NCI-H187 (cell line): Measurements from ENCODE around the gene SLC25A13.
A peak's percentile ranks its signal among the peaks of the same experiment; 100 is the strongest.

Source experiments
- DNase-seq, 2 experiments: peaks; one replicate each; lab custom pipeline; 2025; lab: John Stamatoyannopoulos, UW

The SLC25A13 gene

GRCh38 chr7:96322847-96323461 lies 1.1 kb upstream of the SLC25A13 start:
- DNase-seq, result no peak

- DNase-seq, result no peak
These were observed 436 bp upstream of the SLC25A13 start for GRCh38 chr7:96322373-96322695.

GRCh38 chr7:96321031-96321657 lies 754 bp downstream of the SLC25A13 start:
- peak; percentile 35 to 56 for DNase-seq

GRCh38 chr7:96320442-96320841 lies 1.5 kb downstream of the SLC25A13 start:
- no peak for DNase-seq

- DNase-seq, result no peak
These were observed 2.5 kb downstream of the SLC25A13 start for GRCh38 chr7:96319439-96319838.

- no peak for DNase-seq
These were observed 4.9 kb downstream of the SLC25A13 start for GRCh38 chr7:96316949-96317348.

GRCh38 chr7:96315125-96315512 lies 6.8 kb downstream of the SLC25A13 start:
- no peak for DNase-seq

GRCh38 chr7:96314402-96315124 lies 7.3 kb downstream of the SLC25A13 start:
- no peak for DNase-seq

- DNase-seq, result no peak
These were observed 8.0 kb downstream of the SLC25A13 start for GRCh38 chr7:96313940-96314339.

GRCh38 chr7:96312502-96312901 lies 9.4 kb downstream of the SLC25A13 start:
- no peak for DNase-seq

GRCh38 chr7:96311967-96312366 lies 9.9 kb downstream of the SLC25A13 start:
- DNase-seq, result no peak

- DNase-seq, result no peak
These were observed 11.8 kb downstream of the SLC25A13 start for GRCh38 chr7:96310110-96310509.

GRCh38 chr7:96308950-96309263 lies 13.0 kb downstream of the SLC25A13 start:
- no peak for DNase-seq

GRCh38 chr7:96308253-96308949 lies 13.5 kb downstream of the SLC25A13 start:
- no peak for DNase-seq

GRCh38 chr7:96306385-96307125 lies 15.3 kb downstream of the SLC25A13 start:
- DNase-seq, result no peak

GRCh38 chr7:96305915-96306314 lies 16.0 kb downstream of the SLC25A13 start:
- DNase-seq, result no peak

- no peak for DNase-seq
These were observed 17.3 kb downstream of the SLC25A13 start for GRCh38 chr7:96304573-96304972.

GRCh38 chr7:96303686-96304443 lies 18.0 kb downstream of the SLC25A13 start:
- DNase-seq, result no peak

GRCh38 chr7:96303105-96303685 lies 18.7 kb downstream of the SLC25A13 start:
- DNase-seq, result no peak

GRCh38 chr7:96300986-96301385 lies 20.9 kb downstream of the SLC25A13 start:
- no peak for DNase-seq

- DNase-seq, result no peak
These were observed 21.4 kb downstream of the SLC25A13 start for GRCh38 chr7:96300502-96300901.
